GM19397 (cell line): Measurements from ENCODE around the gene KCNH5.
"Not testable (repeated sequence)": the region's sequence is repeated elsewhere in the genome, so short reads cannot be mapped to it uniquely, and the experiment has no call there.

Experiments
- ATAC-seq: cut with Tn5 transposase; IDR thresholded peaks from one replicate; pipeline ENCODE4 v1.9.1; 2021; ENCODE audit warnings: mild to moderate bottlenecking, moderate library complexity; ENCODE audit not compliant: unreplicated experiment

KCNH5 gene

DNA sequence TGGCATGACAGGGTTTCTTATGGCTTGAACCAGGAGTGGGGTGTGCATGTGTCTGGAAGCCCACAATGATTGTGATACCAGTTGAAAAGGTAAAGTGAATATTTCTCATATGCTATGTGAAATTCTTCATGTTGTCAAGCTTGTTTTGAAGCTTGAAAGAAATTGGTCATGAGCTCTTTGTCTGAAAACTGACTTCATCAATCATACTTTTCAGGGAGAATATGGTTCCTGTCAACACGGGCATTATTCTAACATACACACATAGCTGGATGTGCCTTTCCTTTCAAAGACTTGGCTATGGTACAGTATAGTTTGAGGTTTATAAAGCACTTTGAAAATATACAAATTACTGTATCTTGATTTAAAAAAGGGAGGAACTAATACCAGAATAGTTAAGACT is 158.8 kb downstream of the KCNH5 start:
- no peak for ATAC-seq

DNA sequence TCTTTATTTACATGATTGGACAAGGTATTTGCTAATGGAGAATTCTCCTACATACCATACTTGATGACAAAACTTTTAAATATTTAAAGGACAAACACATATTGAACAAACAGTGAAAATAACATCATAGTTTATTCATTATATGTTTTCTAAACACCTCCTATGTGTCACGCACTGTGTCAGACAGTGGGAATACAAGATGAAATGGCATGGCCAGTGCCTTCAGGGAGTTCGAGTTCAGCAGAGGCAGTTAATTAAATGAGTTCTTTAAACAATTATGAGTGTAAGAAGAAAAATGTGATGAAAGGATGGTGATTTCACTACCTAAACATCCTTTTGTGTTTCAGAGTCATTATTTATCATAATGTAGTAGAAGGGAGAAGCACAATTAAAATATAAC is 159.8 kb downstream of the KCNH5 start:
- no peak for ATAC-seq

DNA sequence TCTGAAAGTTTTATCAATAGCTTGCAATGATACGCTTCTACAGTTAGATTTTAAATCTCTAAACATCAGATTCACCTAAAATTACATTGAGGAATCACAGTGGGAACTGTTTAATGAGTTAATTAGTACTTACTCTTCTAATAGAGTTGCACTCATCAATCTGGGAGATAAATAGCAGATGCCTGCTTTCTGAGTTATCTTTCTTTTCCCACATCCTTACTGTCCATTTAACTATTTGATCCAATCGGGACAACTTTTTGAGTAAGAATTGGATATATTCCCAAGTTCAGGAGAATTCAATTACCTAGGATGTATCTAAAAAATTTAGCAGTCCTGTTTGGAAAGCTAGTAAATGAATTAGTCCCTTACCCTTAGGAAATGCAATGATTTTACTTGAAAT is 162.3 kb downstream of the KCNH5 start:
- ATAC-seq = no peak

DNA sequence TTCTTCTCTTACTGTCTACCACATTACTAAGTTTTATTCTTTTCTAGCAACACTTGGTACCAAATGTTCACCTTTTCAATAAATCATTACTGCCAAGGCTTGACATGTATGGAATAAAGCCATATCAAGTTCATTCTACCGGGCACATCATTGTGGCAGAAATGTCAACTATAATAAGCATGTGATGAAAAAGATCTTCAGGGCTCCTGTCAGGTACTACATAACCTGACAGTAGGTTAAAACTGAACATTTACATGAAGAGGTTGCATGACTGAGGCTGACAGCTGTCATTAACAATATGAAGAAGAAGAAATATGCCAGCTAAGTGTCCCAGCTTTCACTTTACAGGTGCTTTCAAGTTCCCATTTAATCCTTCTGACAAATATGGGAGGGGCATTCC is 178.9 kb downstream of the KCNH5 start:
- ATAC-seq = no peak

DNA sequence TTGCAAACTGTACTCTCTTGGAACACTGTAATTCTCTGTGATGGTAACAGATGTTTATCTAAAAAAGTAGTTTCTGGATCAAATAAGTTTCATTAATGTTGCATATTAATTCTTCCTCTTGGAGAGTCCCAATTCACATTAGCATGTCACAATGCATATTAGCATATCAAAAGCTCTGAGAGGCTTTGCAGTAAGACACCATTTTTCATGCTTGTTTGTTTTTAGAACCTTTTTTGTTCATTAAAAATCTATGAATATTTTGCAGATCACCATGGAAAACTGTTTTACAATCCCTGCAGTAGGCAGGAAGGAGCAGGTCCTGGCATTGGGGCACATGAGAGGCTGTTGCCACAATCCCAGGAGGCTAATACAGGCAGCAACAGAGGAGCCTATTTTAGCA is 180.7 kb downstream of the KCNH5 start:
- ATAC-seq = no peak

DNA sequence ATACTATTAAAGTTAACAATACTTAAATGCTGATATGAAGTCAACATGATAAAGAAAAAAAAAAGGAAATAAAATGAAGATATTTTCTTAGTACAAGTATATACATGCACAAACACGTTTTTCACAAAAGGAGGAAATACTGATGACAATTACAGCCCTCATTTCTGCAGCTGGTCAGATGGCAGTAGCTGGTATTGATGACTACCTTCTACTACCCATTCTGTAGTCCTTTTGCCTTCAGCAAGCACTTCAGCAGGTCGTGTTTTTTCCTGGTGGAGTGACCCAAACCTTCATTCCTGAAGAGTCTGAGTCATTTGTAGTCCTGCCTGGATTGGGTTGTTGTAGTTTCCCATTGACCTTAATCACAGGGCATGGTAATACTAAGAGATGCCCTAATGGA is 187.2 kb downstream of the KCNH5 start:
- ATAC-seq = not testable (repeated sequence)

DNA sequence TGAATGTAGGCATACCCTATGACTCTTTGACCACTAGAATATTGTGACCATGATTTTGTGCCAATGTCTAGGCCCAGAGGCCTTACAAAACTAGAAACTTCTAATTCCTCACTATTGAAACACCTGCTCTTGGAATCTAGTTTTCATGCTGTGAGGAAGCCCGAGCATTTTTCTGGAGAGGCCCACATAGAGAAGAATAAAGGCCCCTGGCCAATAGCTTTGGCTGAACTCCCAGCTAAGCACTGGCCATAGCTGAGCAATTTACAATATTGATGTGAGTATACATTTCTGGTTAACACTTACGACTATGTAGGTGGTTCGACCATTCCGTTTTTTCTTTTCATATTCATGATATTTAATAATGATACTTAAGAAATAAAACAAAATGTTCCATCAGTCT is 190.3 kb downstream of the KCNH5 start:
- ATAC-seq = no peak

DNA sequence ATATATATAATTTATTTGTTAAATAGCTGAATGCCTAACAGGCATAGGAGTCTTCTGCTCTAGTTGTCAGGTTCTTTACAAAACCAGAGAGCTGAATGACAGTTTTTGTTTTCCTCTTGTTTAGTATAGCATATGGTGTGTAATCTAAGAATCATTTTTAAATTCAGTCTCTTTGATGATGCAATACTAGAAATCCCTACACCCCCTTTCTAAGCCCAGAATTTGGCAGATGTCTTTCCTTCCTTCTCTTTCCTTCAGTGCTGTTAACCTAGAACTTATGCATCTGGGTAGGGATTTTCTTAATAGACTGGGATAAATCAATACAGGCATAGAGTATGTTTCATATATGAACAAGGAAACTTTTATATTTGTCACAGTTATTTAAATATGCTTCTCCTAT is 198.1 kb downstream of the KCNH5 start:
- ATAC-seq = no peak

DNA sequence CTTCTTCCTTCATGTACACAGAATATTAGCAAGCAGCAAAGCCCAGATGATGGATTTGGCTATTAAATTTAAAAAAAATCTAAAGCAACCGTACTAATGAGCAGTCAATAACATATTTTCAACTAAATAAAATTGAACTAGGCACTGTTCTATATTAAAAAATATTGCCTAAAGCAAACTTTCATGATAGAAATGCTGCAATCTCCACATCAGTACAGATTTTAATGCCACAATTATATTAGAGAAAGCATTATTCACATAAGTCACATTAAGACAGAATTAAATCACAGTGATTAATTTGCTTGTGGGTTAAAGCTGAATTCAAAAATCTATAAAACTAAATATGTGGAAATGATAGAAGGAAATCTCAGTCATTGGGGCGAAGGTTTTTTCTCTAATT is 200.7 kb downstream of the KCNH5 start:
- no peak for ATAC-seq

DNA sequence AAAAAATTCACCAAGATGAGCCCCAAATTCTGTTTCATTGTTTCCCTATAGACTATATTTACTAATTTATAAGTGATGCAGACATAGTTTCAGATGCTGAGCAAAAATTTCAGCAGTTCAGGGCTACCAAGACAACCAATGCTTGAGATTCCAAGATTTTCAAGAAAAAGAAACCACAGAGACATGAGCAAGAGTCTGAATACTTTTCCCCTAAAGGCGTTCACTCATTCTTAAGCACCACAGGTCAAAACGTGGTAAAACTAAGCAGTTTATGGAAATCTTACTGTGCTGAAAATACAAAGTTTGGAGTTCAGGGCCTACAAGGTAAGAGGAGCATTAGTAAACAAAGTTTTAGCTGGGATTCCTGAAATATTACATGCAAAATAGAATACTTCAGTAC is 221.2 kb downstream of the KCNH5 start:
- no peak for ATAC-seq

DNA sequence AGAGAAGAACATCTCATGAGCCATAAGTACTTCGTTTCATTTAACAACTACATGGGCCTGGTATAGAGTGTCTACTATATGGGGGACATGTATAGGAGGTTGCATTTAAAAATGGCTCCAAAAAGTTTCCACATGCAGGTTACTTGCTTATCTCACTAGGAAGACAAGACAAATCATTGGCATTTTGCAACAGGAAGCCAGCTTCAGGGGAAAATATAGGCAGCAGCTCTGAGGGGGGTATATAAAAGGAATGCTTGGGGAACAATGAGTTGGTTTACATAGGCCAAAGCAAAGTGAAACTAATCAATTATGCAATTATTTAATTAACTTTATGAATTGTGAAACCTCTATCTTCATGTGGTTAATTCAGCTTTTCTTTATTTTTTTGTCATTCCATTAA is 225.3 kb downstream of the KCNH5 start:
- no peak for ATAC-seq

DNA sequence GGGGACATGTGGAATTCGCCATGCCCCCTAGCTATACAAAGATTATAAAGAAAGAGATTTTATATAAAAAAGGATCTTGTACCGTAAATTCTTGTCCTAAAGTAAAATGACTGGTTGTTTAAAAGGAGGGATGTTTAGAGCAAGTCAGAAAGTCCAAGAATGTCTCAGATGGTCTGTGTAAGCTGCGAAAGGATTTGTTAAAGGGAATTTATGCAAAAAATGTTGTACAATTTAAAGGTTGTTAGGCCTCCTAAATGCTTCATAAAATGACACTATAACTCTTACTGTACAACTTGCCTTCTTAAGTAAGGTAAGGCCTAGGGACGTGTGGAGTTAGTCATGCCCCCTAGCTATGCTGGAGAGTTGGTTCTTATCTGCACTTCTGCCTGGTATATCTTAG is 237.6 kb downstream of the KCNH5 start:
- no peak for ATAC-seq

DNA sequence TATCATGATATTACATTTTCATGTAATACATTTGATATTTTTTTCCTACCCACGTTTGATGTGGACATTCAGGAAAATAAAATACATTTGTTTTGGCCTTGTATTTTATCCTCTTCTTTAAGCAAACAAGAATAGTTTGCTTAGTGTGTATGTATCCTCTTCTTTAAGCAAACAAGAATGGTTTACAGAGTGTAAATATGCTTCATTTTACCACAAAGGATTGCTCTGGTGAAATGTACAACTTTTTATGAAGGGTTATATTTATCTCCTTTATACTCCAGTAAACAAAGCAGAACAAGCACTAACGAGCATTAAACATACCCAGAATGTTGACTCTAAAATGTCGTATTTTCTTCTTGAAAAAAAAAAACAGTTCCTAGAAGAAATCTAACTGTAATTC is 244.7 kb downstream of the KCNH5 start:
- no peak for ATAC-seq

DNA sequence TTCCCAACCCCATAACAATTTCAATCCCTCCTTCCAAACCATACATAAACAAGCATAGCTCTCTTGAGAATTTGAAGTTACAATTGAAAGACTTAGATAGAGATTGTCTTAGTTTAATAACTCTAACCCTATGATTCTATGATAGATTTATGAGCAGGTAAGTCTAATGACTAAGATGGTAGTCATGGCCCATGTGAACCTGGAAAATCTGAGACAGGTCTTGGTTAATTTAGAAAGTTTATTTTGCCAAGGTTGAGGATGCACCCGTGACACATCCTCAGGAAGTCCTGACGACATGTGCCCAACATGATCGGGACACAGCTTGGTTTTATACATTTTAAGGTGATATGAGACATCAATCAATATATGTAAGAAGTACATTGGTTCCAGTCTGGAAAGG is 248.8 kb downstream of the KCNH5 start:
- no peak for ATAC-seq

DNA sequence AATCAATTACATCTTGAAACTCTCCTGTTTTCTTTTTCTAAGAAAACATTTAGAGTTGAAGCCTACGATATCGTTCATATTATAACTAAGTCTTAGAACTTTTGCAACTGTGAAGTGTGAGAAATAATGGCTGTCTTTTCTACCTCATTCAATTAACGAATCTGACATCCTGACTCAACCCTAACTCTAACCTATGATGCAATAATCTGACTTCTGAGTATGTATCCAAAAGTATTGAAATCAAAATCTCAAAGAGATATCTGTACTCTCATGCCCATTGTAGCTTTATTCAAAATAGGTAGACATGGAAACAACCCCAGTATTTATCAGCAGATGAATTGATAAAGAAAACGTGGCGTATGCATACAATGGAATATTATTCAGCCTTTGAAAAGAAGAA is 252.7 kb downstream of the KCNH5 start:
- ATAC-seq = no peak

DNA sequence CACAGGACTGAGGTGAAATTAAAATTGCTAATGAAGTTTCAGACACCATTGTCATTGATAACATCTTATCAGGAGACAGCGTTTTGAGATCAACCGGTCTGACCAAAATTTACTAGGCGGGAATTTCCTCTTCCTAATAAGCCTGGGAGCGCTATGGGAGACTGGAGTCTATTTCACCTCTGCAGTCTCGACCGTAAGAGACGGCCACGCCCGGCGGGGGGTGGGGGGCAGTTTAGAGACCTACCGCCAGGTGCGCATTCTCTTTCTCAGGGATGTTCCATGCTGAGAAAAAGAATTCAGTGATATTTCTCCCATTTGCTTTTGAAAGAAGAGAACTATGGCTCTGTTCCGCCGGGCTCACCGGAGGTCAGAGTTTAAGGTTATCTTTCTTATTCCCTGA is 263.9 kb downstream of the KCNH5 start:
- not testable (repeated sequence) for ATAC-seq

DNA sequence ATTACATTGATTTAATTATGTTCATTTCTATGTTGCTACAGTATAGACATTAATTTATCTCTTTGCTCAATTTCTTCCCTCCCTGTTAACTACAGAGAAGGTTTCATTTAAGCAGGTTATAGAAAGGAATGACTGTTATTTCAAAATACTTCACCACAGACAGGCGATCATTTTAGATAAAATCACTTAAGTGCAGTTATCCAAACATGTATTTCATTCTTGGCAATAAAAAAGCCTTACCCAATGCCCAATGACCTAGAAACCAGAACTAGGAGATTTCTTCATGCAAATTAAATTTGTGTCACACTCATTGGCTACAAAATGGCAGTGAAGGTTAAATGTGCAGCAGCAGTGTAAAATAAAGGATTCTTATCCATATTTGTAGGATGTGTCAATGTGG is 266.4 kb downstream of the KCNH5 start:
- ATAC-seq = no peak

DNA sequence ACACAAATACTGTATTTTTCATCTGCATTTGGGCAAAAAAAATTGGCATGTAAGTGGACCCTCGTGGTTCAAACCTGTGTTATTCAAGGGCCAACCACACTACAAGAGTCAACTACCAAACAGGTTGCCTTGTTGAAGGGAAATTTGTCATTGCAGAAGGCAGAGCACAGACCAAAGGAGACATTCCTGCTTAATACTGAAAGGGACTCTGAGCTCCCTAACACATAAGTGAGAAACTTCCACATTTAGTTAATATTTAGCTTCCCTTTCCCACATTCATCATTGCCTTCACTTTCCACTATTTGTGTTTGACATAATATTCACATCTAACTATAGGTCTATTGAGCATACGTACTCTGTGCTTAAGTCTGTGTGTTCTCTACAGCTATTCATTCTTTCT is 266.9 kb downstream of the KCNH5 start:
- ATAC-seq = no peak

DNA sequence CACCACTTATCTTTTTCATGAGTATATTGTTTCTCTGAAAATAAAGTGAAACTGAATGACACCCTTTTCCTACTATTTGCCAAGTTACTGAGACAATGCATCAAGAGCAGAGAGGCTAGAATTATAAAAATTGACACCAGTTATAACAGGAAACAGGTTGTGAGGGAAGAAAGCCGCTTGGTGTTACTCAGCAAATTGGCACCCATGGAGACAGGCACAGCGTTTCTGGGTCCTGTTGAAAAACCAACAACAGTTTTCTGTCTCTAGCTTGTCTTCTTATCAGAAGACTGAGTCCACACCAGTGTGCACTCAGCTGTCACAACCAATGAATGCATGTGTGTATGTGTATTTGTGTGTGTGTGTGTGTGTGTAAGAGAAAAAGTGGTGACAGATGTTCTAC is 267.7 kb downstream of the KCNH5 start:
- ATAC-seq = no peak

DNA sequence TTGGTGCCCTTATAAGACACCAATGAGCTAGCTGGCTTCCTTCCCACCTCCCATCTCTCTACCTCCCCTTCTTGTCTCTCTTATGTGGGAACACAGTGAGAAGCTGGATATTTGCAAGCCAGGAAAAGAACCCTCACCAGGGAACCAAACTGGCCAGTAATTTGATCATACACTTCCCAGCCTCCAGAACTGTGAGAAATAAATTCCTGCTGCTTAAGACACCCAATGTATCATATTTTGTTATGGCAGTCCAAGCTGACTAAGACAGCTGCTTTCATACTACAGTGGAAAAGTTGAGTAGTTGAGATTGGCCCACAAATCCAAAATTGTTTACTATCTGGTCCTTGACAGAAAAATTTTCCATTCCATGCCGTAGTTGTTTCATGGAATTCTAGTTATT is 269.0 kb downstream of the KCNH5 start:
- ATAC-seq = no peak

DNA sequence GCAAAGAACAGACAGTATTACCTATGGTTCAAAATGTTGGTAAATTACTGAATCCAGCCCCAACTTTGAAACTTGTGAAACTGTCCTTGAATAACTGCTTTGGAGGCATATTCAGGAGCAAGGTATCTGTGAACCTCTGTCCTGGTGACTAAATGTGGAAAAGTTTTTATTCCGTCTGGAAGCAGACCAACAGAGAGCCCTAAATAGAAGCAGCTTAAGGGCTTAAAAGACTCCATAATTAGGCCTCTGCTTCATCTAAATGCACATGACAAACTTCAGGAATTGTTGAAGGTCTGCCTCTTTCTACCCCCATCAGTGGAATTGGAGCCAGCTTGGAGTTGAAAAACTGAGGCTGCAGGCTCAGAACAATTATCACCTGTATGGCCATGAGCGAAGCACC is 276.5 kb downstream of the KCNH5 start:
- ATAC-seq = no peak

DNA sequence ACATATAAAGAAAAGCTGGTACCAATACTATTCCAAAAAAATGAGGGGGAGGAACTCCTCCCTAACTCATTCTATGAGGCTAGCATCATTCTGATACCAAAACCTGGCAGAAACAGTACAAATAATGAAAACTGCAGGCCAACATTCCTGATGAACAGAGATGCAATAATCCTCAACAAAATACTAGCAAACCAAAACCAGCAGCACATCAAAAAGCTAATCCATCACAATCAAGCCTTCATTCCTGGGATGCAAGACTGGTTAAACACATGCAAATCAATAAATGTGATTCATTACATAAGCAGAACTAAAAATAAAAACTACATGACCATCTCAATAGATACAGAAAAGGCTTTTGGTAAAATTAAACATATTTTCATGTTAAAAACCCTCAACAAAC is 281.3 kb downstream of the KCNH5 start:
- ATAC-seq = no peak

DNA sequence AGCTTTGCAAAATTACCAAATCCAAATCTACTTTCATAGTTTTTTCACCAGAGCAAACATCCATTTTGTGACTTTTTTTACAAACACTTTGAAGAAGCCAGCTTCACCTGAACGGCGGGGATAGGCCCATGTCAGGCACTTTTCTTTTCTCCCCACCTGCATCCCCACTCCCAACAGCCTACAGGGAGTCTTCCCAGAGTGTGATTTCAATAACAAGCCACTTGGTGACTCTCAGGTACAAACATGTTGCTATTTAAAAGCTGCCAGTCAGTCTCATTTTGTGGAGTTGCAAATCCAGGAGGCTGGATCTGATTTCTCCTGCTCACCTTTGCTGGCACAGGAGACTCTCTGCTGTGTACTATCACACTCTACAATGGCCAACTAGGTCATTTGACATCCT is 285.5 kb downstream of the KCNH5 start:
- no peak for ATAC-seq

DNA sequence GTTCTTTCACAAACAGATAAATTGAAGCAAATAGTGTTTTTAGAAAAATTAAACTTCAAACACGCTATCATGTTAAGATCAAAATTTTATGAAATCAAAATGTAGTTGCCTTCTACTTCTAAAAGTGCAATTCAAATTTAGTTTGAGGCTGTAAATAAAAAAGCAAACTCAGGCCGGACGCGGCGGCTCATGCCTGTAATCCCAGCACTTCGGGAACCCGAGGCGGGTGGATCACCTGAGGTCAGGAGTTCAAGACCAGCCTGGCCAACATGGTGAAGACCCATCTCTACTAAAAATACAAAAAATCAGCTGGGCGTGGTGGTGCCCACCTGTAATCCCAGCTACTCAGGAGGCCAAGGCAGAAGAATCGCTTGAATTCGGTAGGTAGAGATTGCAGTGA is 298.4 kb downstream of the KCNH5 start:
- ATAC-seq = not testable (repeated sequence)
